CD4-positive, CD25-positive, alpha-beta regulatory T cell (primary cell): ENCODE results near the gene PREB. TPM values are rescaled to one million over a fixed set of nuclear protein-coding genes. Genes with fewer than 3 reads are reported as not detected.

Source experiments
- ATAC-seq, 2 donors: fragments of 150-1000 bp; cut with Tn5 transposase; one replicate each; pipeline ENCODE4 v1.10.0; 2021; ENCODE audit warnings: low read depth in 2 of 2, moderate number of reproducible peaks in 2 of 2, moderate library complexity in 1 of 2
- DNase-seq, 3 donors: peaks; one replicate each; pipeline versions ENCODE4 v3.0.0 to v3.0.0-alpha.2; 2012 to 2022; ENCODE audit warnings: mixed read lengths in 1 of 3
- H3K27ac ChIP-seq: one replicate; pipeline ENCODE4 v1.7.0; 2013; ENCODE audit warnings: mild to moderate bottlenecking, low read length; ENCODE audit not compliant: insufficient read depth, poor library complexity, severe bottlenecking
- H3K27me3 ChIP-seq: one replicate; pipeline ENCODE4 v1.7.0; 2013; ENCODE audit warnings: low read length; ENCODE audit not compliant: control insufficient read depth, insufficient read depth
- H3K36me3 ChIP-seq: one replicate; pipeline ENCODE4 v1.7.0; 2013; ENCODE audit warnings: mild to moderate bottlenecking, low read length, moderate library complexity; ENCODE audit not compliant: control insufficient read depth, insufficient read depth
- H3K4me1 ChIP-seq: 2 replicates; pipeline ENCODE4 v1.7.0; 2013; ENCODE audit warnings: mild to moderate bottlenecking, low read length; ENCODE audit not compliant: insufficient read depth, control insufficient read depth, poor library complexity, severe bottlenecking
- H3K4me3 ChIP-seq: one replicate; pipeline ENCODE4 v1.7.0; 2013; ENCODE audit warnings: low read depth, mild to moderate bottlenecking, low read length, moderate library complexity
- H3K9me3 ChIP-seq, 2 experiments: 1 replicate in 1 of 2; 2 replicates in 1 of 2; pipeline ENCODE4 v1.7.0; 2013; ENCODE audit warnings: low read length in 2 of 2, mild to moderate bottlenecking in 1 of 2, moderate library complexity in 1 of 2; ENCODE audit not compliant: control insufficient read depth in 2 of 2
- H3K27ac Mint-ChIP-seq, 3 donors: one replicate each; pipeline ENCODE4 v1.8.0; 2020 to 2022; ENCODE audit warnings: mild to moderate bottlenecking in 3 of 3, mixed read lengths in 3 of 3, moderate library complexity in 2 of 3
- H3K27me3 Mint-ChIP-seq: one replicate; pipeline ENCODE4 v1.8.0; 2022; ENCODE audit warnings: mild to moderate bottlenecking, mixed read lengths
- H3K36me3 Mint-ChIP-seq: one replicate; pipeline ENCODE4 v1.8.0; 2020; ENCODE audit warnings: mixed read lengths
- H3K4me1 Mint-ChIP-seq, 4 donors: one replicate each; pipeline ENCODE4 v1.8.0; 2020 to 2022; ENCODE audit warnings: mixed read lengths in 4 of 4, mild to moderate bottlenecking in 1 of 4
- H3K4me3 Mint-ChIP-seq, 4 donors: one replicate each; pipeline ENCODE4 v1.8.0; 2020 to 2022; ENCODE audit warnings: mild to moderate bottlenecking in 4 of 4, mixed read lengths in 4 of 4, moderate library complexity in 3 of 4
- H3K9me3 Mint-ChIP-seq, 7 donors: one replicate each; pipeline ENCODE4 v1.8.0; 2020 to 2022; ENCODE audit warnings: mixed read lengths in 7 of 7, mild to moderate bottlenecking in 3 of 7, moderate library complexity in 2 of 7
- polyA plus RNA-seq, 4 donors: library from polyadenylated mRNA; unstranded; fragments of 300-500 nt; fragmentation: Illumina TruSeq; gene quantifications; one replicate each; pipeline ENCODE4 v1.2.3, GENCODE V29; 2021
- total RNA-seq: library from RNA; stranded (reverse); gene quantifications from one replicate; pipeline ENCODE4 v1.2.3, GENCODE V29; 2022

The PREB gene
- total and polyA plus RNA-seq, 5 donors from 2014 or later: 22.3 to 90.7 (median 69.3) TPM

DNA sequence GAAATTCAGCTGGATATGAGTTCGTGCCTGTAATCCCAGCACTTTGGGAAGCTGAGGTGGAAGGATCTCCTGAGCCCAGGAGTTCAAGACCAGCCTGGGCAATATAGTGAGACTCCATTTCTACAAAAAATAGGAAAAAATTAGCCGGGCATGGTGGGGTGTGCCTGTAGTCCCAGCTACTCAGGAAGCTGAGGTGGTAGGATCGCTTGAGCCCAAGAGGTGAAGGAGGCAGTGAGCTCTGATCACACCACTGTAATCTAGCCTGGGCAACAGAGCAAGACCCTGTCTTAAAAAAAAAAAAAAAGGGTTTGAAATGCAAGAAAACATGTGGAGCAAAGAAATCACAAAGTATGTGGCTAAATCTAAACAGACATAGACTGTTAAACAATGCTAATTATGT lies 25.4 kb downstream of the PREB start:
- Mint-ChIP-seq H3K36me3 (no peaks in the 10 kb centered on the region), H3K4me1 (no peaks in the 10 kb centered on the region), H3K9me3 (peaks cover 0 to 2% (median 0%) of the 10 kb centered on the region in 7 donors), H3K27me3 (peaks cover 29% of the 10 kb centered on the region), H3K27ac (no peak overlapping the region), H3K4me3 (no peak overlapping the region)
- H3K9me3 ChIP-seq: no peaks in the 10 kb centered on the region
- no peak overlapping the region for H3K27ac ChIP-seq
- ATAC-seq (no peak), DNase-seq (no peak)
- no peak overlapping the region for H3K4me3 ChIP-seq
- no peaks in the 10 kb centered on the region for H3K36me3 ChIP-seq
- no peaks in the 10 kb centered on the region for H3K27me3 ChIP-seq
- no peaks in the 10 kb centered on the region for H3K4me1 ChIP-seq

DNA sequence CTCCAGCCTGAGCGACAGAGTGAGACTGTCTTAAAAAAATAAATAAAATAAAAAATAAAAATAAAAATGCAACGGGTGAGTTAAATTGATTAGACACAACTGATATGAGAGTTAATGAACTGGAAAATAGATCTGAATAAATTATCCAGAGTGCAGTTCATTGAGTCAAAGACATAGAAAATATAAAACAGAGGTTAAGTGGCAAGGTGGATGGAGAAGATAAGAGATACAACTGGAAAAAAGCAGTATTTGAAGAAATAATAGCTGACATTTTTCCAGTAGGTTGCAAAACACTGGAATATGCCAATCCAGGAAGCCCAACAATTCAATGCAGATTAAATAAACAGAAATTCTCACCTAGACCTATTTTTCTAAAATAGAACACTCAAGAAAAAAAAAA lies 26.2 kb downstream of the PREB start:
- Histone ChIP-seq H3K4me1 (no peaks in the 10 kb centered on the region), H3K27ac (no peak overlapping the region), H3K4me3 (no peak overlapping the region), H3K36me3 (no peaks in the 10 kb centered on the region), H3K9me3 (no peaks in the 10 kb centered on the region), H3K27me3 (no peaks in the 10 kb centered on the region)
- Mint-ChIP-seq H3K4me1 (no peaks in the 10 kb centered on the region), H3K36me3 (no peaks in the 10 kb centered on the region), H3K27ac (peak overlapping the region in 1 of 3 donors; percentile 33), H3K4me3 (no peak overlapping the region), H3K9me3 (peaks cover 0 to 2% (median 0%) of the 10 kb centered on the region in 7 donors), H3K27me3 (peaks cover 21% of the 10 kb centered on the region)
- no peak for DNase-seq
- no peak for ATAC-seq

DNA sequence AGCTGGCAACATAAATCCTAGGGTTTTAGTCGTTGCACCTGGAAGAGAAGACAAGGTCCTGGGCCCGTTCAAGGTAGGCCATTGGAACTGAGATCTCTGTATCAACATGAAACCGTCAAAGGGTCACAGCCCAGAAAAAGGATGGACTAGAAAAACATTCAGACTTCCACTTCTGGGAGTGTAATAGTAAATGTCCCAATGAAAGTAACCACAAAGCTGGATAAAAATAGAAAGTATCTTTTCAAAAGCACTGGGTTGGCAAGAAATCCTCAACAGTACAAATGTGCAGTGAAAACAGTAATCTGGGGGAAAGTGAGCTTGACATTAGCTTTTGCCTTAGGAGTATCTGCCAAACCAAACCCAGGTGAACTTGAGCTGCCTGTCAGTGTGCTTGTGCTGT lies 28.5 kb downstream of the PREB start:
- no peak overlapping the region for H3K4me3 Mint-ChIP-seq
- H3K27ac Mint-ChIP-seq: no peak overlapping the region
- H3K4me1 ChIP-seq: no peaks in the 10 kb centered on the region
- H3K4me3 ChIP-seq: no peak overlapping the region
- no peaks in the 10 kb centered on the region for H3K4me1 Mint-ChIP-seq
- no peak overlapping the region for H3K27ac ChIP-seq
- peaks cover 0 to 2% (median 0%) of the 10 kb centered on the region in 7 donors for H3K9me3 Mint-ChIP-seq
- H3K9me3 ChIP-seq: no peaks in the 10 kb centered on the region
- H3K36me3 Mint-ChIP-seq: no peaks in the 10 kb centered on the region
- no peak for ATAC-seq
- H3K27me3 ChIP-seq: no peaks in the 10 kb centered on the region
- H3K36me3 ChIP-seq: no peaks in the 10 kb centered on the region
- peaks cover 16% of the 10 kb centered on the region for H3K27me3 Mint-ChIP-seq
- no peak for DNase-seq

DNA sequence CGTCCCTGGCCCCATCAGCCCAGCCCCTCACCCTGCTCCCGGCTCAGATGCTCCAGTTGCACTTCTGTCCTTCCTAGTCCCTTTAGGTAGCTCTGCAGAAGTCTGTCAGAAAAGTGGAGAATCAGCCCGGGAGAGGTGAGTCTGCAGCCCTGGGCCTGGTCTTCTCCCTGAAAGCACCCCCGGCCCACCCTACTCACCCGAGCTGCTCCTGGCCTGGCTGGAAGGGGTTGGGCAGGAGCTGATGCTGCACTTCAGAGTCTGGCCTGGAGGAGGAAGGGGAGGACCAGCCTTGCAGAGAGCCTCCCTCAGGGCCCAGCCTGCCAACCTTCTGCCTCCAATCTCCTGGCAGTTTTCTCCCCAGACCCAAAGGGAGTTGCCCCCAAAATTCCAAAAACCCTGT lies 32.1 kb downstream of the PREB start:
- H3K27me3 ChIP-seq: no peaks in the 10 kb centered on the region
- no peaks in the 10 kb centered on the region for H3K4me1 ChIP-seq
- Mint-ChIP-seq H3K27ac (no peak overlapping the region), H3K36me3 (peaks cover 5% of the 10 kb centered on the region), H3K9me3 (peaks cover 0 to 2% (median 0%) of the 10 kb centered on the region in 7 donors), H3K4me3 (no peak overlapping the region), H3K27me3 (peaks cover 8% of the 10 kb centered on the region), H3K4me1 (peaks cover 0 to 5% (median under 1%) of the 10 kb centered on the region in 4 donors)
- no peak for ATAC-seq
- no peak overlapping the region for H3K27ac ChIP-seq
- no peak overlapping the region for H3K4me3 ChIP-seq
- no peaks in the 10 kb centered on the region for H3K9me3 ChIP-seq
- H3K36me3 ChIP-seq: no peaks in the 10 kb centered on the region
- no peak for DNase-seq

DNA sequence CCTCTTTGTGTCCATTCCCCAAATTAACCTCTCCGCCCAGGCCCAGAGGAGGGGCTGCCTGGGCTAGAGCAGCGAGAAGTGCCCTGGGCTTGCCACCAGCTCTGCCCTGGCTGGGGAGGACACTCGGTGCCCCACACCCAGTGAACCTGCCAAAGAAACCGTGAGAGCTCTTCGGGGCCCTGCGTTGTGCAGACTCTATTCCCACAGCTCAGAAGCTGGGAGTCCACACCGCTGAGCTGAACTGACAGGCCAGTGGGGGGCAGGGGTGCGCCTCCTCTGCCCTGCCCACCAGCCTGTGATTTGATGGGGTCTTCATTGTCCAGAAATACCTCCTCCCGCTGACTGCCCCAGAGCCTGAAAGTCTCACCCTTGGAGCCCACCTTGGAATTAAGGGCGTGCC lies 34.4 kb downstream of the PREB start:
- peaks cover 5% of the 10 kb centered on the region for H3K36me3 Mint-ChIP-seq
- H3K27me3 Mint-ChIP-seq: no peaks in the 10 kb centered on the region
- Histone ChIP-seq H3K4me1 (peaks cover 6% of the 10 kb centered on the region), H3K9me3 (no peaks in the 10 kb centered on the region), H3K27me3 (no peaks in the 10 kb centered on the region), H3K27ac (no peak overlapping the region), H3K4me3 (no peak overlapping the region), H3K36me3 (no peaks in the 10 kb centered on the region)
- H3K4me3 Mint-ChIP-seq: no peak overlapping the region
- peaks cover 0 to 19% (median 9%) of the 10 kb centered on the region in 4 donors for H3K4me1 Mint-ChIP-seq
- peaks cover 0 to 2% (median 0%) of the 10 kb centered on the region in 7 donors for H3K9me3 Mint-ChIP-seq
- no peak for ATAC-seq
- no peak overlapping the region for H3K27ac Mint-ChIP-seq
- no peak for DNase-seq

DNA sequence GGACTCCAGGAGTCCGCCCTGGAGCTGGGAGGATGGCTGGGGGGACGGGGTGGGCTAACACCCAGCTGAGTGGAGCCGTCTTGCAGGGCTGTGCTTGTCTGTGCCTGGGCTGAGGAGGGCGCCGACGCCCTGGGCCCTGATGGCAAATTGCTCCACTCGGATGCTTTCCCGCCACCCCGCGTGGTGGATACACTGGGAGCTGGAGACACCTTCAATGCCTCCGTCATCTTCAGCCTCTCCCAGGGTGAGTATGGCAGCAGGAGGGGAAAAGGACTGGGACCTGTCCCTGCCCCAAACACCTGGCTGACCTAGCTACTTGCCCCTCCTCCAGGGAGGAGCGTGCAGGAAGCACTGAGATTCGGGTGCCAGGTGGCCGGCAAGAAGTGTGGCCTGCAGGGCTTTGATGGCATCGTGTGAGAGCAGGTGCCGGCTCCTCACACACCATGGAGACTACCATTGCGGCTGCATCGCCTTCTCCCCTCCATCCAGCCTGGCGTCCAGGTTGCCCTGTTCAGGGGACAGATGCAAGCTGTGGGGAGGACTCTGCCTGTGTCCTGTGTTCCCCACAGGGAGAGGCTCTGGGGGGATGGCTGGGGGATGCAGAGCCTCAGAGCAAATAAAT lies 35.0 kb downstream of the PREB start:
- DNase-seq (no peak), ATAC-seq (no peak)
- Histone ChIP-seq H3K4me1 (peaks cover 6% of the 10 kb centered on the region), H3K27ac (no peak overlapping the region), H3K36me3 (no peaks in the 10 kb centered on the region), H3K27me3 (no peaks in the 10 kb centered on the region), H3K4me3 (no peak overlapping the region), H3K9me3 (no peaks in the 10 kb centered on the region)
- Mint-ChIP-seq H3K27ac (no peak overlapping the region), H3K4me3 (no peak overlapping the region), H3K36me3 (peaks cover 5% of the 10 kb centered on the region), H3K9me3 (peaks cover 0 to under 1% (median 0%) of the 10 kb centered on the region in 7 donors), H3K27me3 (no peaks in the 10 kb centered on the region), H3K4me1 (peaks cover 0 to 19% (median 9%) of the 10 kb centered on the region in 4 donors)

DNA sequence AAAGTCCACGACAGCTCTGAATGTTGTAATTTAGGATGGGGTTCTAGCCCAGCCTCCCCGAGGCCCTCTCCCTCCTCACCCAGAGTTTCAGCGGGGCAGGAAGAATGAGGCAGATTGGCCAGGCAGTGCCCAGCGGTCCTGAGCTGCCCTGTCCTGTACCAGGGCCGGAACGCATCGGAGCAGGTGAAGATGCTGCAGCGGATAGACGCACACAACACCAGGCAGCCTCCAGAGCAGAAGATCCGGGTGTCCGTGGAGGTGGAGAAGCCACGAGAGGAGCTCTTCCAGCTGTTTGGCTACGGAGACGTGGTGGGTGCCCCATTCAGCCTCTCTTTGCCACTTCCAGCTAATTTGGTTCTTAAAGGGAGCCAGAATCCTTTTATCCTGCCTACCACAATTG lies 37.1 kb downstream of the PREB start:
- Mint-ChIP-seq H3K4me1 (peaks cover 0 to 19% (median 9%) of the 10 kb centered on the region in 4 donors), H3K27me3 (no peaks in the 10 kb centered on the region), H3K27ac (no peak overlapping the region), H3K4me3 (no peak overlapping the region), H3K9me3 (no peaks in the 10 kb centered on the region), H3K36me3 (peaks cover 5% of the 10 kb centered on the region)
- H3K36me3 ChIP-seq: no peaks in the 10 kb centered on the region
- H3K9me3 ChIP-seq: no peaks in the 10 kb centered on the region
- DNase-seq: no peak
- H3K27ac ChIP-seq: no peak overlapping the region
- ATAC-seq: no peak
- no peaks in the 10 kb centered on the region for H3K27me3 ChIP-seq
- H3K4me1 ChIP-seq: peaks cover 6% of the 10 kb centered on the region
- H3K4me3 ChIP-seq: no peak overlapping the region

DNA sequence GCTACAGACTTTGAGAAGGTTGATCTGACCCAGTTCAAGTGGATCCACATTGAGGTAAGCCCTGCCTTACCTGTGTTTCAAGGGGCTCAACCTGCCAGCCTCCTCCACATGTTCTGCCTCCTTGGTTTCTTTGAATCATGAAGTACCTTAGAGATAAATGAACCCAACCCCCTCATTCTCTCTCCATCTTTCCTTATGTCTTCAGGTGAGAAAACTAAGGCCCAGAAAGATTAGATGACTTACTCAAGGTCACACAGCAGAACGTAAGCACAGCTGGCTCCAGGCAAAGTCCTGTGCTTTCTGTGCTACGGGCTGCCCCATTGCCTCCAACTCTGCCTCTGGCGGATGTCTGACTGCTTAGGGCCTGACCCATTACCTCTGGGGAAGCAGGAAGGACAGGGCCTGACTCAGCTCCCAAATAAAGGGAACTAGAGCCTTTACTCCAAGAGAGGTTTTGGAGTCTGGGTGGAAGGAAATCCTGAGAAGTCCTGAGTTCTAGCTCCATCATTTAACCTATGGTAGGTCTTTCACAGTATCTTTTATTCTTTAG lies 37.6 kb downstream of the PREB start:
- H3K27ac Mint-ChIP-seq: no peak overlapping the region
- H3K36me3 Mint-ChIP-seq: peaks cover 5% of the 10 kb centered on the region
- ATAC-seq (no peak), DNase-seq (no peak)
- Histone ChIP-seq H3K36me3 (no peaks in the 10 kb centered on the region), H3K27ac (no peak overlapping the region), H3K27me3 (no peaks in the 10 kb centered on the region), H3K4me1 (peaks cover 6% of the 10 kb centered on the region), H3K9me3 (no peaks in the 10 kb centered on the region), H3K4me3 (no peak overlapping the region)
- H3K9me3 Mint-ChIP-seq: no peaks in the 10 kb centered on the region
- no peaks in the 10 kb centered on the region for H3K27me3 Mint-ChIP-seq
- H3K4me3 Mint-ChIP-seq: peak overlapping the region in 1 of 4 donors; percentile 59
- H3K4me1 Mint-ChIP-seq: peaks cover 0 to 19% (median 9%) of the 10 kb centered on the region in 4 donors
